Loucy (cell line): ENCODE data around the gene SLC6A19.

Source experiments
- H2AFZ ChIP-seq: fragments of 200-600 bp; sonication (generic); 2 replicates; pipeline ENCODE4 v1.6.0; 2016; ENCODE audit warnings: antibody characterized with exemption, mild to moderate bottlenecking, low read length, moderate library complexity
- H3F3A ChIP-seq: fragments of 200-600 bp; 2 replicates; pipeline ENCODE4 v1.6.0; 2016; ENCODE audit warnings: antibody characterized with exemption, low read depth, mild to moderate bottlenecking
- H3K27me3 ChIP-seq: fragments of 200-600 bp; sonication (generic); 2 replicates; pipeline ENCODE4 v1.6.1; 2014; ENCODE audit warnings: low read length, mild to moderate bottlenecking; ENCODE audit not compliant: insufficient read depth, poor library complexity, severe bottlenecking
- H3K36me3 ChIP-seq: fragments of 200-600 bp; sonication (generic); 2 replicates; pipeline ENCODE4 v1.6.1; 2016; ENCODE audit warnings: low read length; ENCODE audit not compliant: insufficient read depth
- H3K4me1 ChIP-seq: fragments of 200-600 bp; sonication (generic); 2 replicates; pipeline ENCODE4 v1.5.1; 2014; ENCODE audit warnings: low read length, mild to moderate bottlenecking; ENCODE audit not compliant: insufficient read depth, poor library complexity, severe bottlenecking
- H3K4me2 ChIP-seq: fragments of 200-600 bp; sonication (generic); 2 replicates; pipeline ENCODE4 v1.6.0; 2014; ENCODE audit warnings: antibody characterized with exemption, low read length, low read depth, mild to moderate bottlenecking; ENCODE audit not compliant: poor library complexity, severe bottlenecking
- H3K4me3 ChIP-seq: fragments of 200-600 bp; sonication (generic); 2 replicates; pipeline ENCODE4 v1.5.1; 2014; ENCODE audit warnings: low read length, mild to moderate bottlenecking, mixed read lengths; ENCODE audit not compliant: poor library complexity, severe bottlenecking
- H3K79me2 ChIP-seq: fragments of 200-600 bp; sonication (generic); 2 replicates; pipeline ENCODE4 v1.6.1; 2014; ENCODE audit warnings: low read length; ENCODE audit not compliant: insufficient read depth
- H3K9ac ChIP-seq: fragments of 200-600 bp; sonication (generic); 2 replicates; pipeline ENCODE4 v1.6.0; 2014; ENCODE audit warnings: mild to moderate bottlenecking, low read depth, low read length, moderate library complexity; ENCODE audit not compliant: poor library complexity, severe bottlenecking
- H3K9me2 ChIP-seq: fragments of 200-600 bp; sonication (generic); replicated peaks from 2 replicates; pipeline ENCODE4 v1.6.1; 2016; ENCODE audit warnings: low read depth, low read length, mixed read lengths
- H3K9me3 ChIP-seq: fragments of 200-600 bp; sonication (generic); 2 replicates; pipeline ENCODE4 v1.6.1; 2014; ENCODE audit warnings: mild to moderate bottlenecking, antibody characterized with exemption, low read length, low read depth; ENCODE audit not compliant: insufficient read depth
- H4K20me1 ChIP-seq: fragments of 200-600 bp; sonication (generic); 2 replicates; pipeline ENCODE4 v1.6.0; 2014; ENCODE audit warnings: antibody characterized with exemption, low read length, mild to moderate bottlenecking; ENCODE audit not compliant: insufficient read depth, poor library complexity, severe bottlenecking
- EZH2phosphoT487 ChIP-seq: fragments of 200-600 bp; IDR thresholded peaks from 2 replicates; pipeline ENCODE4 v1.6.1; 2018; ENCODE audit warnings: antibody characterized with exemption, mild to moderate bottlenecking, moderate library complexity, borderline replicate concordance
- TF ChIP-seq, protein P1 (sequence below): fragments of 200-600 bp; sonication (generic); conservative IDR thresholded peaks from 2 replicates; pipeline ENCODE4 v1.5.1; 2014; ENCODE audit warnings: mild to moderate bottlenecking, antibody characterized with exemption, low read length

The SLC6A19 gene

DNA sequence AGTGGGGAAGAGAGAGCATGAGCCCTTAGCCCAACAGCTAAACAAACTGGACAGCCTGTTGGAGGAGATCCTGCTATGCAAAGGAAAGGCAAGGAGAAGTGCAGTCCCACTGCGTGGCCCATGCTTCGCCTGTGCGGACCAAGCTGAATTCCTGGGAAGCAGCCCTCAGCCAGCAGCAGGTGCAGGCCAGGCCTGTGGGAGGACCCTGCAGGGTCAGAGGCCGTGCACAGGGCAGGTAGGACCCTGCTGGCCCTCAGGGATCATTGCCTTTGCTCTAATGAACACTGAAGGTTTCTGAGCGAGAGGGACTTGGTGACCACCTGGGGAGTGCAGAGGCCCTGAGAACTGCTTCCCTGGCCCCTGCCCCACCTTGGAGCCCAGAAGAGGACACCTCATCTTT, 6.0 kb upstream of the SLC6A19 start:
- no peak overlapping the region for H3K4me3 ChIP-seq
- no peak overlapping the region for H3K4me2 ChIP-seq
- H3F3A ChIP-seq, result no peaks in the 10 kb centered on the region
- no peak overlapping the region for H3K9ac ChIP-seq
- TF ChIP-seq EZH2phosphoT487, result no peak
- TF ChIP-seq, protein P1, sequence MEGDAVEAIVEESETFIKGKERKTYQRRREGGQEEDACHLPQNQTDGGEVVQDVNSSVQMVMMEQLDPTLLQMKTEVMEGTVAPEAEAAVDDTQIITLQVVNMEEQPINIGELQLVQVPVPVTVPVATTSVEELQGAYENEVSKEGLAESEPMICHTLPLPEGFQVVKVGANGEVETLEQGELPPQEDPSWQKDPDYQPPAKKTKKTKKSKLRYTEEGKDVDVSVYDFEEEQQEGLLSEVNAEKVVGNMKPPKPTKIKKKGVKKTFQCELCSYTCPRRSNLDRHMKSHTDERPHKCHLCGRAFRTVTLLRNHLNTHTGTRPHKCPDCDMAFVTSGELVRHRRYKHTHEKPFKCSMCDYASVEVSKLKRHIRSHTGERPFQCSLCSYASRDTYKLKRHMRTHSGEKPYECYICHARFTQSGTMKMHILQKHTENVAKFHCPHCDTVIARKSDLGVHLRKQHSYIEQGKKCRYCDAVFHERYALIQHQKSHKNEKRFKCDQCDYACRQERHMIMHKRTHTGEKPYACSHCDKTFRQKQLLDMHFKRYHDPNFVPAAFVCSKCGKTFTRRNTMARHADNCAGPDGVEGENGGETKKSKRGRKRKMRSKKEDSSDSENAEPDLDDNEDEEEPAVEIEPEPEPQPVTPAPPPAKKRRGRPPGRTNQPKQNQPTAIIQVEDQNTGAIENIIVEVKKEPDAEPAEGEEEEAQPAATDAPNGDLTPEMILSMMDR, result no peak
- H3K9me3 ChIP-seq, result no peaks in the 10 kb centered on the region
- H3K79me2 ChIP-seq, result no peaks in the 10 kb centered on the region
- no peaks in the 10 kb centered on the region for H4K20me1 ChIP-seq
- no peaks in the 10 kb centered on the region for H3K36me3 ChIP-seq
- peaks cover 15% of the 10 kb centered on the region for H3K27me3 ChIP-seq
- H3K4me1 ChIP-seq, result peaks cover 7% of the 10 kb centered on the region
- no peak overlapping the region for H2AFZ ChIP-seq
- no peaks in the 10 kb centered on the region for H3K9me2 ChIP-seq

DNA sequence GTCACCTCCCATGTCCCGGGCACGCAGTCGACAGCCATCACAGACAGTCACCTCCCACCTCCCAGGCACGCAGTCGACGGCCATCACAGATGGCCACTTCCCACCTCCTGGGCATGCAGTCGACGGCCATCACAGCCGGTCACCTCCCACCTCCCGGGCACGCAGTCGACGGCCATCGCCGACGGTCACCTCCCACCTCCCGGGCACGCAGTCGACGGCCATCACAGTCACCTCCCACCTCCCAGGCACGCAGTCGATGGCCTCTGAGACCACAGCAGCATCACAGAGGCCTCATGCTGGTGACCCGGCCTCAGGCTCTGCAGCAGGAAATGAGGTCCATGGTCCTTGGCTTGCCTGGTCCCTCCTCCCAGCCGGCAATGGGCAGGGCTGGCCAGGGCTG, 5.5 kb upstream of the SLC6A19 start:
- H3K9ac ChIP-seq, result no peak overlapping the region
- no peaks in the 10 kb centered on the region for H4K20me1 ChIP-seq
- no peaks in the 10 kb centered on the region for H3K79me2 ChIP-seq
- H3K36me3 ChIP-seq, result no peaks in the 10 kb centered on the region
- no peaks in the 10 kb centered on the region for H3K9me3 ChIP-seq
- H3K4me3 ChIP-seq, result no peak overlapping the region
- TF ChIP-seq, protein P1, result no peak
- TF ChIP-seq EZH2phosphoT487, result no peak
- H3K27me3 ChIP-seq, result peaks cover 15% of the 10 kb centered on the region
- no peaks in the 10 kb centered on the region for H3F3A ChIP-seq
- H3K9me2 ChIP-seq, result no peaks in the 10 kb centered on the region
- no peak overlapping the region for H2AFZ ChIP-seq
- no peak overlapping the region for H3K4me2 ChIP-seq
- peaks cover 2% of the 10 kb centered on the region for H3K4me1 ChIP-seq

DNA sequence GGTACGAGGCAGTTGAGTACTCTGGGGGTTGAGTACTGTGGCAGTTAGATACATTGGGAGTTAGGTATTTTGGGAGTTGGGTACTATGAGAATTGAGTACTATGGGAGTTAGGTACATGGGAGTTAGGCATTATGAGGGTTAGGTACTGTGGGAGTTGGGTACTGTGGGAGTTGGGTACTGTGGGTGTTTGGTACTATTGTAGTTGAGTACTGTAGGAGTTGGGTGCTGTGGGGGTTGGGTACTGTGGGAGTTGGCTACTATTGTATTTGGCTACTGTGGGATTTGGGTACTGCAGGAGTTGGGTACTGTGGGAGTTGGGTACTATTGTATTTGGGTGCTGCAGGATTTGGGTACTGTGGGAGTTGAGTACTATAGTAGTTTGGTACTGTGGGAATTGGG, 4.8 kb upstream of the SLC6A19 start:
- H3F3A ChIP-seq, result no peaks in the 10 kb centered on the region
- H3K9ac ChIP-seq, result no peak overlapping the region
- no peaks in the 10 kb centered on the region for H3K4me1 ChIP-seq
- H3K79me2 ChIP-seq, result no peaks in the 10 kb centered on the region
- no peaks in the 10 kb centered on the region for H3K36me3 ChIP-seq
- H2AFZ ChIP-seq, result no peak overlapping the region
- H3K4me2 ChIP-seq, result no peak overlapping the region
- peaks cover 15% of the 10 kb centered on the region for H3K27me3 ChIP-seq
- H3K9me2 ChIP-seq, result no peaks in the 10 kb centered on the region
- no peak overlapping the region for H3K4me3 ChIP-seq
- no peaks in the 10 kb centered on the region for H4K20me1 ChIP-seq
- no peaks in the 10 kb centered on the region for H3K9me3 ChIP-seq
- no peak for TF ChIP-seq EZH2phosphoT487
- TF ChIP-seq, protein P1, result no peak
